GM12873 (cell line): ENCODE data around the gene DOK5.

ENCODE experiments used
- TF ChIP-seq, protein P1 (sequence below): IDR thresholded peaks from 2 replicates; pipeline ENCODE4 v1.5.1; 2012; ENCODE audit warnings: low read depth, mild to moderate bottlenecking, moderate library complexity, low read length, control low read depth; ENCODE audit not compliant: insufficient read depth; ENCODE audit errors: missing control alignments

DOK5 gene

GRCh38 chr20:54497931-54498718, 22.7 kb downstream of the DOK5 start:
- TF ChIP-seq, protein P1, sequence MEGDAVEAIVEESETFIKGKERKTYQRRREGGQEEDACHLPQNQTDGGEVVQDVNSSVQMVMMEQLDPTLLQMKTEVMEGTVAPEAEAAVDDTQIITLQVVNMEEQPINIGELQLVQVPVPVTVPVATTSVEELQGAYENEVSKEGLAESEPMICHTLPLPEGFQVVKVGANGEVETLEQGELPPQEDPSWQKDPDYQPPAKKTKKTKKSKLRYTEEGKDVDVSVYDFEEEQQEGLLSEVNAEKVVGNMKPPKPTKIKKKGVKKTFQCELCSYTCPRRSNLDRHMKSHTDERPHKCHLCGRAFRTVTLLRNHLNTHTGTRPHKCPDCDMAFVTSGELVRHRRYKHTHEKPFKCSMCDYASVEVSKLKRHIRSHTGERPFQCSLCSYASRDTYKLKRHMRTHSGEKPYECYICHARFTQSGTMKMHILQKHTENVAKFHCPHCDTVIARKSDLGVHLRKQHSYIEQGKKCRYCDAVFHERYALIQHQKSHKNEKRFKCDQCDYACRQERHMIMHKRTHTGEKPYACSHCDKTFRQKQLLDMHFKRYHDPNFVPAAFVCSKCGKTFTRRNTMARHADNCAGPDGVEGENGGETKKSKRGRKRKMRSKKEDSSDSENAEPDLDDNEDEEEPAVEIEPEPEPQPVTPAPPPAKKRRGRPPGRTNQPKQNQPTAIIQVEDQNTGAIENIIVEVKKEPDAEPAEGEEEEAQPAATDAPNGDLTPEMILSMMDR, result no peak

- TF ChIP-seq, protein P1, result no peak
These were observed 23.7 kb downstream of the DOK5 start for GRCh38 chr20:54499111-54499510.

DNA sequence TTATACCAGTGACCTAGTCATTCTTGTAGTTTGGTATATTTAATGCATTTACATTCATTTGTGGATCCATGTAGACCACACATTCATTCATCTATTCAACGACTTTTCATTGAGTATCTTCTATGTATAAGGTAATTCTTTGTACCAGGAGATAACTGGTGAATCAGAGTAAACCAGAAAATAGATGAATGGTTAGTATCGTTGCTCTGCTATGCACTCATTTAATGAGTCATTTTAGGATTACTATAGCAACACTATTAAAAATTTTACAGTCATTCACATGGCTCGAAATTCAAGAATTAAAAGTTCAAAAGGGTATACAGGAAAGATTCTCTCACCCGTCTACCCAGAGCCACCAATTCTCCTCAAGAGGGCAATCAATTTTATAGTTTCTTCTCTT, 26.8 kb downstream of the DOK5 start:
- TF ChIP-seq, protein P1, result no peak

DNA sequence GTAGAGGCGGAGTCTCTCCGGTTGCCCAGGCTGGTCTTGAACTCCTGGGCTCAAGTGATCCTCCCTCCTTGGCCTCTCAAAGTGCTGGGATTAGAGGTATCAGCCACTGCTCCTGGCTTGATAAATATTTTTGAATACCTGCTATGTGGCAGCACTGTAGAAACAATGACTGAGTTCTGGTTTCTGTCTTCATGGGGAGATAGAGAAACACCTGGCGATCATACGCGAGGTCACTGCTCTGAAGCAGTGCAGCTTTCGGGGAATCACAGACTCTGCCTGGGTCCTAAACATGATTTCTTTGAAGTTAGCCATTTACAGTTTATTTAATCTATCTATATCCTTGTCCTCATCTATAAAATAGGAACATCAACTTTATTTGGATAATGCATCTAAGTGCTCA, 31.2 kb downstream of the DOK5 start:
- TF ChIP-seq, protein P1, result no peak

DNA sequence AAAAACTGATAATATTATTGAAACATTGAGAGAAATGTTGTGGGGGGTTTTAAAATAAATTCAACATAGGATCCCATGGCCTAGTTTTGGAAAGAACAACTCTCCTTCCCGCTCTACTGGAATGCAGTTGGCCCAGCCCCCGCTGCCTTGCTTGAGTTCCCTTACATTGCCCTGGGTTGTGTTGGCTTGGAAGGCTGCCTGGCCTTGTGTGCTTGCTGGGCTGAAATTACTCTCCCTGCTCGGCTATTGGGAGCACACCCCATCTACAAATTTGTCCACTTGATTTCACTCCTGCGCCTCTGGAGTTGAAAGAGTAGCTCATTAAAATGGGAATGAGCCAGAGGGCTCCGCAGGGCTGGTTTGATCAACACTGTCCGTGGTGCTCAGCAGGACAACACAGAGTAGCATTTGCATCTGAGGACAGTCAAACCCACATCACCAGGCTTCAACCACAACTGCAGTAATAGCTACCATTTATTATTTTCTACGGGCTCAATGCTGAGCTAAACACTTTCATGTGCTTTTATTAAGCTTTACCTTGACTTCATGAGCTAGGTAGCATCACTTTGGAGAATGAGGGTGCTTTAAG, 35.2 kb downstream of the DOK5 start:
- TF ChIP-seq, protein P1, result no peak

- TF ChIP-seq, protein P1, result no peak
These were observed 37.3 kb downstream of the DOK5 start for GRCh38 chr20:54512694-54513093.

- TF ChIP-seq, protein P1, result no peak
These were observed 38.7 kb downstream of the DOK5 start for GRCh38 chr20:54514028-54514607.
